Choroid plexus epithelial cell (primary cell): Measurements from ENCODE around the gene ZNHIT2.
"Not testable (repeated sequence)": the region's sequence is repeated elsewhere in the genome, so short reads cannot be mapped to it uniquely, and the experiment has no call there.

Experiments used
- DNase-seq: peaks from one replicate; pipeline ENCODE4 v3.0.0-alpha.2; 2010; ENCODE audit warnings: low read depth
- H3K4me3 ChIP-seq: 2 replicates; pipeline ENCODE4 v1.5.1; 2011; ENCODE audit warnings: low read depth, mild to moderate bottlenecking, control low read depth, low read length, moderate library complexity
- CTCF ChIP-seq: conservative IDR thresholded peaks from 2 replicates; pipeline ENCODE4 v1.5.1; 2011; ENCODE audit warnings: low read depth, mild to moderate bottlenecking, control low read depth, inconsistent platforms, low read length, moderate library complexity

ZNHIT2 gene

GRCh38 chr11:65157336-65157735 lies 39.8 kb upstream of the ZNHIT2 start:
- DNase-seq, result no peak
- no peak overlapping the region for H3K4me3 ChIP-seq
- no peak for TF ChIP-seq CTCF

GRCh38 chr11:65156926-65157325 lies 39.4 kb upstream of the ZNHIT2 start:
- DNase-seq, result no peak
- no peak overlapping the region for H3K4me3 ChIP-seq
- TF ChIP-seq CTCF, result no peak

GRCh38 chr11:65156256-65156655 lies 38.8 kb upstream of the ZNHIT2 start:
- TF ChIP-seq CTCF, result no peak
- no peak for DNase-seq
- H3K4me3 ChIP-seq, result no peak overlapping the region

GRCh38 chr11:65152122-65152521 lies 34.6 kb upstream of the ZNHIT2 start:
- no peak overlapping the region for H3K4me3 ChIP-seq
- no peak for TF ChIP-seq CTCF
- DNase-seq, result no peak

- no peak for TF ChIP-seq CTCF
- no peak overlapping the region for H3K4me3 ChIP-seq
- no peak for DNase-seq
Observed at GRCh38 chr11:65151331-65151899, 33.9 kb upstream of the ZNHIT2 start.

GRCh38 chr11:65150509-65151299 lies 33.2 kb upstream of the ZNHIT2 start:
- TF ChIP-seq CTCF, result peak; percentile 5
- peak; percentile 73 for DNase-seq
- H3K4me3 ChIP-seq, result no peak overlapping the region

GRCh38 chr11:65150131-65150508 lies 32.6 kb upstream of the ZNHIT2 start:
- not testable (repeated sequence) for DNase-seq

More at GRCh38 chr11:65150131-65150508, 32.6 kb upstream of the ZNHIT2 start:
- not testable (repeated sequence) for H3K4me3 ChIP-seq
